Activated CD8-positive, alpha-beta T cell treated with anti-CD3 and anti-CD28 coated beads for 36 hours (primary cell): ENCODE results near the gene EGFR. TPM values are rescaled to one million over a fixed set of nuclear protein-coding genes. Genes with fewer than 3 reads are reported as not detected.

Experiments
- ATAC-seq: fragments of 200-7000 bp; cut with Tn5 transposase; one replicate; pipeline ENCODE4 v1.10.0; 2021; ENCODE audit warnings: mild to moderate bottlenecking, moderate library complexity
- CTCF ChIA-PET: fragments of 350-600 bp; sonication (Branson Sonifier 250); formaldehyde crosslinking; loops from one replicate; lab custom pipeline; 2021; ENCODE audit warnings: antibody characterized with exemption; lab: Charles Lee
- POLR2A ChIA-PET: fragments of 350-600 bp; sonication (Branson Sonifier 250); formaldehyde crosslinking; loops from one replicate; lab custom pipeline; 2021; ENCODE audit warnings: antibody characterized with exemption; lab: Charles Lee
- DNase-seq: peaks from one replicate; pipeline ENCODE4 v3.0.0-alpha.2; 2020
- H3K27ac Mint-ChIP-seq: one replicate; pipeline ENCODE4 v1.8.0; 2021; ENCODE audit warnings: mild to moderate bottlenecking, mixed read lengths
- H3K27me3 Mint-ChIP-seq: one replicate; pipeline ENCODE4 v1.8.0; 2021; ENCODE audit warnings: mixed read lengths
- H3K36me3 Mint-ChIP-seq: one replicate; pipeline ENCODE4 v1.8.0; 2021; ENCODE audit warnings: low read depth, mixed read lengths
- H3K4me1 Mint-ChIP-seq: one replicate; pipeline ENCODE4 v1.8.0; 2021; ENCODE audit warnings: low read depth, mixed read lengths
- H3K4me3 Mint-ChIP-seq: one replicate; pipeline ENCODE4 v1.8.0; 2021; ENCODE audit warnings: mild to moderate bottlenecking, moderate library complexity, mixed read lengths
- H3K9me3 Mint-ChIP-seq: one replicate; pipeline ENCODE4 v1.8.0; 2021; ENCODE audit warnings: mixed read lengths
- CTCF ChIP-seq: fragments of 200-600 bp; IDR thresholded peaks from one replicate; pipeline ENCODE4 v1.8.0; 2022; ENCODE audit warnings: antibody characterized with exemption, mild to moderate bottlenecking
- intact Hi-C: fragments of 100-400 bp; cut with micrococcal nuclease; formaldehyde crosslinking; loops from one replicate; pipeline ENCODE4 v1.10.0; 2022
- total RNA-seq, 2 experiments: library from RNA; stranded (reverse); gene quantifications; one replicate each; pipeline ENCODE4 v1.2.3, GENCODE V29; 2021

EGFR gene
- total RNA-seq, 2 experiments from 2014 or later: not detected

- Mint-ChIP-seq H3K4me1 (no peaks in the 10 kb centered on the region), H3K9me3 (no peaks in the 10 kb centered on the region), H3K4me3 (no peak overlapping the region), H3K27ac (no peak overlapping the region), H3K27me3 (peaks cover 2% of the 10 kb centered on the region), H3K36me3 (no peaks in the 10 kb centered on the region)
- no peak for DNase-seq
- no peak for ATAC-seq
- POLR2A ChIA-PET: no interaction called here
- intact Hi-C loops: no loop called here
- CTCF ChIA-PET: no interaction called here
- TF ChIP-seq CTCF: no peak
These were observed 37.3 kb downstream of the EGFR start for GRCh38 chr7:55056068-55056467.

DNA sequence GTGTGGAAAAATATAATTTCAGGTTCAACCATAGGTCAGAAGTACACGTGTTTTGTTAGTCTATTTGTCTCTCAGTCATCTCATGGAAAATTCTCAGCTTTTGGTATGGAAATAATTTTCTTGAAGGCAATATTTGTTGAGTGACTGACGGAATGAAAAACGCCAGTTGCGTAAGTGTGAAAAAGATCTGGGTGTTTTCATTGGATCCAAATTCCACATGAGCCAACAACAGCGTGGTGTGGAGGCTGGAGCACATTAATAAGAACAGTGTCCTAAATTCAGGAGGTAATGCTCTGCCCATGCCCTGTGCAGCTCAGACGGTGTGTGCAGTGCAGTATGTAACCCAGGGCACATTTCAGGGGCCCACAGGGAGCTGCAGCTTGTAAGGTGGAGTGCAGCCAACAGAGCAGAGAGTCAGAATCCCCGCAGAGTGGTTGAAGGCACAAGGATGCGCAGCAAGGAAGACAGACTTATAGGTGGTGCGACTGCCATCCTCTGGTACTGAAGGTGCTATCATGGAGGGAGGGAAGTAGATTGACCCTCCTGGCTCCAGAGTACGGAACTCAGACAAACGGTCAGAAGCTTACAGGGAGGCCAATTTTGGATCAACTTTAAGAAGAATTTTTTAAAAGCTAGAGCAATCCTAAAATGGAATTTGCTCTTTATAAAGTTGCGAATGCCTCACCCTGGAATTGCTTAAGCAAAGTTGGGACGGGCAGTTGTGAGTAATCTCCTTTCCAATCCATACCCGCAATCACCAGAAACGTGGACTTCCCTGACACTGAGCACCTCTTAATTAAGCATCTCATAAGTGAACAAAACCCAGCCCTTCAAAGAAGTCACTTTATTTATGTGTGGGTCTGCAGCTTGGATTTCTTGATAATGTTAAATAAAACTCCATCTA is 38.0 kb downstream of the EGFR start:
- Mint-ChIP-seq H3K27me3 (peaks cover 2% of the 10 kb centered on the region), H3K27ac (no peak overlapping the region), H3K9me3 (no peaks in the 10 kb centered on the region), H3K36me3 (no peaks in the 10 kb centered on the region), H3K4me1 (no peaks in the 10 kb centered on the region), H3K4me3 (no peak overlapping the region)
- TF ChIP-seq CTCF: no peak
- ATAC-seq (no peak), DNase-seq (no peak)
- intact Hi-C loops: no loop called here
- ChIA-PET CTCF (interaction anchor here (1.0 kb wide), 1 partner anchor 9 kb away, joined by 3 read pairs; no protein-coding TSS in a partner anchor), POLR2A (no interaction called here)

GRCh38 chr7:55058314-55058713 is 39.5 kb downstream of the EGFR start:
- no peak overlapping the region for H3K4me3 Mint-ChIP-seq
- TF ChIP-seq CTCF: no peak
- H3K4me1 Mint-ChIP-seq: no peaks in the 10 kb centered on the region
- DNase-seq (no peak), ATAC-seq (no peak)
- peaks cover 2% of the 10 kb centered on the region for H3K27me3 Mint-ChIP-seq
- CTCF ChIA-PET: no interaction called here
- POLR2A ChIA-PET: no interaction called here
- intact Hi-C loops: no loop called here
- H3K36me3 Mint-ChIP-seq: no peaks in the 10 kb centered on the region
- no peaks in the 10 kb centered on the region for H3K9me3 Mint-ChIP-seq
- H3K27ac Mint-ChIP-seq: no peak overlapping the region

- no peak overlapping the region for H3K27ac Mint-ChIP-seq
- ChIA-PET CTCF (no interaction called here), POLR2A (no interaction called here)
- peaks cover 3% of the 10 kb centered on the region for H3K27me3 Mint-ChIP-seq
- no peaks in the 10 kb centered on the region for H3K36me3 Mint-ChIP-seq
- ATAC-seq: no peak
- no peaks in the 10 kb centered on the region for H3K4me1 Mint-ChIP-seq
- no peak overlapping the region for H3K4me3 Mint-ChIP-seq
- intact Hi-C loops: no loop called here
- DNase-seq: no peak
- H3K9me3 Mint-ChIP-seq: no peaks in the 10 kb centered on the region
- no peak for TF ChIP-seq CTCF
These were observed 40.2 kb downstream of the EGFR start for GRCh38 chr7:55059021-55059420.

DNA sequence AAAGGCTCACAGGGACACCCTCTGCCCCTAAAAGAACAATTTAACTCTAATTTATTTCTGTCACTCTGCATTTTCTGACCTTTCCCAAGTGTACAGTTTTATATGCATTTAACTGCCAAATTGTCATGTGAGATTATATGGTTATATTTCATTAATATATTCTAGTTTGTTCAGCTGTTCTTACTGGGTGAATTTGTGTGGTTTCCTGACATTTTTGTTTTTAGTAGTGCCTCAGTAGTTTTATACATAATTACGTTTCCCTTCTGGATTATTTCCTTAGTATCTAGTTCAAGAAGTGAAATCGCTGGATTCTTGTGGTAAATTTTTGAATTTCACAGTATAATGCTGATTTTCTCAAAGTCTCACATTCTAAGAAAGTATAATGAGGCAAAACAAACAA is 41.3 kb downstream of the EGFR start:
- POLR2A ChIA-PET: no interaction called here
- no peaks in the 10 kb centered on the region for H3K4me1 Mint-ChIP-seq
- H3K9me3 Mint-ChIP-seq: no peaks in the 10 kb centered on the region
- ATAC-seq: no peak
- H3K27ac Mint-ChIP-seq: no peak overlapping the region
- H3K36me3 Mint-ChIP-seq: no peaks in the 10 kb centered on the region
- no peak overlapping the region for H3K4me3 Mint-ChIP-seq
- intact Hi-C loops: no loop called here
- no peak for TF ChIP-seq CTCF
- peaks cover 2% of the 10 kb centered on the region for H3K27me3 Mint-ChIP-seq
- DNase-seq: no peak
- CTCF ChIA-PET: no interaction called here
